ENCODE results near the gene FOXP4. TPM values are rescaled to one million over a fixed set of nuclear protein-coding genes. Genes with fewer than 3 reads are reported as not detected.

Gene FOXP4
- total and polyA plus RNA-seq, 4 donors: 2.5 to 16.0 (median 4.3) TPM

DNA sequence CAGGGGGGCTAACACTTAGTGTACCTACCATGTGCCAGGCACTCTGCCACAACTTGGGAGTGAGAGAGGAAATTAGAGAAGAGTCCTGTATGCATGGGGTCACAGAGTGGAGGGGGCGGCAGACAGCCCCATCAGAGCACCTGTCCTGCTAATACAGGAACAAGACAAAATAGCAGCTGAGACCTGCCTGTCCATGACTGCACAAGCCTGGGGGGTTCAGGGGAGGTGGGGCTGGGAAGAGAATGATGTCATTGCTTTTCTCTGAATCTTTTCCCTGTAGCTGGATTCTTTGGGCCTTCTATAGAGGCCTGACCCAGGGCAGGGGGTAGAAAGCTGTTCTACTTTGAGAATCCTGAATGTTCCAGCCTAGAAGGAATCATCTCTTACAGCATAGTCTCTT, 37.4 kb downstream of the FOXP4 start:
- Histone ChIP-seq H3K4me1 (ENCODE audit: control insufficient read depth in 4 of 4, insufficient read depth in 4 of 4, low read length in 3 of 4) (peaks cover 11 to 42% (median 21%) of the 10 kb centered on the region in 4 donors), H3K9me3 (ENCODE audit: control insufficient read depth in 4 of 4, low read length in 3 of 4) (no peaks in the 10 kb centered on the region), H3K9ac (ENCODE audit: low read depth in 1 of 2, low read length in 2 of 2) (no peak overlapping the region), H3K4me3 (ENCODE audit: low read depth in 1 of 3, low read length in 3 of 3) (no peak overlapping the region), H3K27ac (ENCODE audit: low read depth in 1 of 2, low read length in 2 of 2) (peak overlapping the region; percentile 56 to 78), H3K27me3 (ENCODE audit: control insufficient read depth in 4 of 4, insufficient read depth in 4 of 4, low read length in 3 of 4) (no peaks in the 10 kb centered on the region), H3K36me3 (ENCODE audit: control insufficient read depth in 4 of 4, insufficient read depth in 3 of 4, low read depth in 1 of 4, low read length in 3 of 4) (peaks cover 0 to 6% (median 3%) of the 10 kb centered on the region in 4 donors)
- TF ChIP-seq, protein P1, sequence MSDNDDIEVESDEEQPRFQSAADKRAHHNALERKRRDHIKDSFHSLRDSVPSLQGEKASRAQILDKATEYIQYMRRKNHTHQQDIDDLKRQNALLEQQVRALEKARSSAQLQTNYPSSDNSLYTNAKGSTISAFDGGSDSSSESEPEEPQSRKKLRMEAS (IDR thresholded peaks at IDR 0.05): no peak
- TF ChIP-seq GABPA (IDR thresholded peaks at IDR 0.05 in 1 of 2, conservative IDR thresholded peaks at IDR 0.05 in 1 of 2) (no peak), HNF4G (IDR thresholded peaks at IDR 0.05) (no peak), CTCF (IDR thresholded peaks at IDR 0.05; ENCODE audit: low read depth, low read length, missing input control) (no peak), JUND (IDR thresholded peaks at IDR 0.05) (no peak), FOXA2 (IDR thresholded peaks at IDR 0.05) (no peak), RXRA (IDR thresholded peaks at IDR 0.05) (no peak), NR2F2 (IDR thresholded peaks at IDR 0.05) (no peak), ATF3 (IDR thresholded peaks at IDR 0.05) (no peak), YY1 (IDR thresholded peaks at IDR 0.05) (no peak), TAF1 (conservative IDR thresholded peaks at IDR 0.05) (no peak), SP1 (IDR thresholded peaks at IDR 0.05) (no peak), HNF4A (conservative IDR thresholded peaks at IDR 0.05) (no peak), REST (IDR thresholded peaks at IDR 0.05) (no peak), FOXA1 (IDR thresholded peaks at IDR 0.05) (no peak), EGR1 (IDR thresholded peaks at IDR 0.05; ENCODE audit: low read depth in 2 of 2) (no peak), RAD21 (IDR thresholded peaks at IDR 0.05) (no peak)
- TF ChIP-seq, protein P2, sequence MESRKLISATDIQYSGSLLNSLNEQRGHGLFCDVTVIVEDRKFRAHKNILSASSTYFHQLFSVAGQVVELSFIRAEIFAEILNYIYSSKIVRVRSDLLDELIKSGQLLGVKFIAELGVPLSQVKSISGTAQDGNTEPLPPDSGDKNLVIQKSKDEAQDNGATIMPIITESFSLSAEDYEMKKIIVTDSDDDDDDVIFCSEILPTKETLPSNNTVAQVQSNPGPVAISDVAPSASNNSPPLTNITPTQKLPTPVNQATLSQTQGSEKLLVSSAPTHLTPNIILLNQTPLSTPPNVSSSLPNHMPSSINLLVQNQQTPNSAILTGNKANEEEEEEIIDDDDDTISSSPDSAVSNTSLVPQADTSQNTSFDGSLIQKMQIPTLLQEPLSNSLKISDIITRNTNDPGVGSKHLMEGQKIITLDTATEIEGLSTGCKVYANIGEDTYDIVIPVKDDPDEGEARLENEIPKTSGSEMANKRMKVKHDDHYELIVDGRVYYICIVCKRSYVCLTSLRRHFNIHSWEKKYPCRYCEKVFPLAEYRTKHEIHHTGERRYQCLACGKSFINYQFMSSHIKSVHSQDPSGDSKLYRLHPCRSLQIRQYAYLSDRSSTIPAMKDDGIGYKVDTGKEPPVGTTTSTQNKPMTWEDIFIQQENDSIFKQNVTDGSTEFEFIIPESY (IDR thresholded peaks at IDR 0.05): no peak
- no peak for DNase-seq (ENCODE audit: low spot score)
- 94% methylated on average over 1 of the region's 1 CpG for WGBS

Measured in liver (tissue), 9 donors.